IPS-18c (cell line): ENCODE results near the gene DOP1A.
"Not testable (repeated sequence)": the region's sequence is repeated elsewhere in the genome, so short reads cannot be mapped to it uniquely, and the experiment has no call there.

Source experiments
- H3K4me3 ChIP-seq: 2 replicates; pipeline ENCODE4 v1.7.0; 2013; ENCODE audit warnings: low read depth, mild to moderate bottlenecking, low read length, moderate library complexity; ENCODE audit not compliant: insufficient read depth
- H3K9me3 ChIP-seq: one replicate; pipeline ENCODE4 v1.6.1; 2013; ENCODE audit warnings: mild to moderate bottlenecking, low read length, moderate library complexity; ENCODE audit not compliant: control insufficient read depth, insufficient read depth

The DOP1A gene

DNA sequence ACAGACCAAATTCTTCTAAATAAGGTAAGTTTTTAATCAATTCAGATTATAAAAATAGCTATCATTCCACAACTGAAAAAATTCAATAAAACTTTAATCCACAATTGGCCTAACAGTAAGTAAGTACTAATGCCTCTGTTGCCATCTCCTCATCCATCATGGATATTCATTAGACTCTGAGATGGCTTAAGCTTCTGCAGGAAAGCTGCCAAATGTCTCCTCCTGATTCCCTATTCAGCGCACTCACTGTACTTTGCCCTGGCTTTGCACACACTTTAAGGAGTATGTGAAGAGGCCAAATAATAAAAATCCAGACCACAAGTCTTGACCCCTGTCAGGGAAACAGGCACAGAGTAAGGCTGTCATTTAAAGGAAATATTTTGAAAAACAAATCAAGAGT, 102.0 kb downstream of the DOP1A start:
- Histone ChIP-seq H3K4me3 (no peak overlapping the region), H3K9me3 (no peaks in the 10 kb centered on the region)

DNA sequence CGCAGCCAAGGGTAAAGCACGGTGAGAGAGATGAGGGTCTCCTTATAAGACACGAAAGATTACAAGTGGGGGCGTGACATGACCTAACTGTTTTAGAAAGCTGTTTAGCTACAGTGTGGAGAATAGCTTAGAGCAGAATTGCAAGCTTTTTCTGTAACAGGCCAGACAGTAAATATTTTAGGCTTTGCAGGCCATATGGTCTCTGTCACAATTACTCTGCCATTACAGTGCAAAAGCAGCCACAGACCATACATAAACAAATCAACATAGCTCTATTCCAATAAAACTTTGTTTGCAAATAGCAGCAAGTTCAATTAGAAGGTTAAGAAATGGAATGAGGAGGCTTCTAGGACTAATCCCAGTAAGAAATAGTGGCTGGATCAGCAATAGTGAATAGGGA, 108.8 kb downstream of the DOP1A start:
- H3K9me3 ChIP-seq: no peaks in the 10 kb centered on the region
- H3K4me3 ChIP-seq: no peak overlapping the region

DNA sequence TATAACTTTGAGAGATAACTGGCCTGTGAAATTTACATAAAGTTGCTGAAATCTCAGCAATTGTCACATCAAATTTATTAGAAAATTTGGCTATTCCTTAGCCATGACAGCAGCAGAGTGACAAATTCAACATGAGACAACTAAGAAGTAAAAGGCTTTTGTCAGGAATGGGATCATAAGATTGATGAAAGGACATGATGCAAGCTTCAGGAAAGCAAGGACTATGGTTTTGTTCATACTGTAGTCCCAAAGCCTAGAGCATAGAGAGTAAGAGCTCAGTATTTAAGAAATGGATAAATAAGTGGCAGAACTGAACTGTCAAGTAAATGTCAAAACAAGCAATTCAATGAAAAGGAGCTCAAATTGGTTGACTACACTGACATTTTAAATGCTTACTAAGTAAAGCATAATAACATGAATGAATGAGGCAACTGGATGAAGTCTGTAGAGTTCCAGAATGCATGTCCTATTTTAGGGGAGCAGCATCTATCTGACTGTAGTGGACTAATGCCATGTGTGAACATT, 113.0 kb downstream of the DOP1A start:
- H3K9me3 ChIP-seq: no peaks in the 10 kb centered on the region
- H3K4me3 ChIP-seq: no peak overlapping the region

DNA sequence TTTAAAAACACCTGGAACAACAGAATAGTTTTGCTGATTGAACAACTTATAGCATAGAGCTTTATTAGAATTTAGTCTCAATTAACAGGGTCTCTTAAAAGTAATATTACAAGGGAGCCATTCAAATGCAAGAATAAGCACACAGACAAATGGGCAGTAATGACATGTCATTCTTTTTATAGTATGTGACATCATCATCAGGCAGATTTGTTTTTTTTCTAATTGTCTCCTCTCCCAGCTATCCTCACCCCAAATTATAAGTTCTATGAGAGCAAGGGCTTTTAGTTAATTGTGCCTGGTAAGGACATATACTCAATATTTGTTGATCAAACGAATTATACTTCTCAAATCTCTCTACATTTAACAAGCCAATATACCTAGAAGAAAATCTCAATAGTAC, 114.6 kb downstream of the DOP1A start:
- H3K9me3 ChIP-seq: no peaks in the 10 kb centered on the region

DNA sequence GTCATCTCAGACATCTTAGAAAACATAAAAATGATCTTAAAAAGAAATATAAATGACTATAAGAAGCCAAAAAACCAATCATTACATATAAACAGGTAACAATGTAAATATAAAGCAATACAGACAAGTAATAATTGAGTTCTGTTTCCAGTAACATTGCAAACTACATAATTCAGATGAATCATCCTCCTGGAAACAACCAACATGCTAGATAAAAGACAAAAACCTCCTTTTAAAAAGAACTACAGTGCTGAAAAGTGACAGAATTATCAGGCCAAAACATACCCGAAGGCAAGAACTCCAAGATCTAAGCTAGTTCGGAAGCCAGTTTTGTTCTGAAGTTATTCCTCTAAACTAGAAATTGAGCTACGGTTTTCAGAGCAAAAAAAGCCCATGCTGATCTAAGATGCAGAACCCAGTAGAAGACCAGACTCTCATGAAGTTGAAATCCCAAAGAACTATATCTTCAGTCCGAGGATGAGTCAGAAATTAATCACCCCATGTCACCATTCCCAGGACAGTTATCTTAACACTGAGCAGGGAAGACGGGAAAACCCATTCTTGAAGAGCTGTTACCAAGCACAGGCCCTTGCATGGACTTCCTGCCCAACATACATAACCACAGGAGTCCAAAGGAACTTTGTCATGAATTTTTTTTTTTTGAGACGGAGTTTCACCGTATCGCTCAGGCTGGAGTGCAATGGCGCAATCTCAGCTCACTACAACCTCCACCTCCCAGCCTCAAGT, 115.8 kb downstream of the DOP1A start:
- Histone ChIP-seq H3K9me3 (no peaks in the 10 kb centered on the region), H3K4me3 (no peak overlapping the region)

More for the DNA sequence above, 114.6 kb downstream of the DOP1A start:
- no peak overlapping the region for H3K4me3 ChIP-seq

DNA sequence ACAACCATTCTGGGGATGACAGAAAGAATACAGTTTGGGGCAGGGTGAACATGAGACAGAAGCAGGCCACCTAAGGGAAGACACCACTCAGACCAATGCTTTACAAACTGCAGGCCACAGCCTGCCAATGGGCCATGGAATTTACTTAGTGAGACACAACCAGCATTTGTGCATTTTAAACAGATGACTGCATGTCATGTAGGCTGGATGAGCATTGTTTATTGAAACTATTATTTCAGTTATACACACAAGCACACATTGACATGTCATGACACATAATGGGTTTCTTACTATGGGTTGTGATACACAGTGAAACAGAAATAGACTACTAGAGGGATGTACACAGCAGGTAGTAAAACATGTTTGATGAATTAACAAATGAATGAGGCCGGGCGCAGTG, 117.6 kb downstream of the DOP1A start:
- Histone ChIP-seq H3K9me3 (no peaks in the 10 kb centered on the region), H3K4me3 (no peak overlapping the region)

DNA sequence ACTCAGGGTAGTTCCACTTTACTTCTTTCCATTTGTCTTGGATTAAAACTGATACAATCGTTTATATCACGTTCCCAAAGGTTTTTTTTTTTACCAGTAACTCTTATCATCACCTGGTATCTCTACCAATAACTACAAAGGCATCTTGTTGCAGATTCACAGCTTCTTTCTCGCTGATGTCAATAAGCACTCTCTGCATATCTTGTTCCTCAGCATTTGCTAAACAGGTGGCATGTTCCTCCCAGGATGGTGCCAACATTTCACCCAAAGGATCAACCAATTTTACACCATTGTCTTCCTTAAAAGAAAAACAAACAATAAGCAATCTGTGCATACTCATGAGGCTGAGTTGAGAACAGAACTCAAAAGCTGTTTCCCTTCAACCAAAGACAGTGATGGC, 121.0 kb downstream of the DOP1A start:
- Histone ChIP-seq H3K4me3 (no peak overlapping the region), H3K9me3 (no peaks in the 10 kb centered on the region)

DNA sequence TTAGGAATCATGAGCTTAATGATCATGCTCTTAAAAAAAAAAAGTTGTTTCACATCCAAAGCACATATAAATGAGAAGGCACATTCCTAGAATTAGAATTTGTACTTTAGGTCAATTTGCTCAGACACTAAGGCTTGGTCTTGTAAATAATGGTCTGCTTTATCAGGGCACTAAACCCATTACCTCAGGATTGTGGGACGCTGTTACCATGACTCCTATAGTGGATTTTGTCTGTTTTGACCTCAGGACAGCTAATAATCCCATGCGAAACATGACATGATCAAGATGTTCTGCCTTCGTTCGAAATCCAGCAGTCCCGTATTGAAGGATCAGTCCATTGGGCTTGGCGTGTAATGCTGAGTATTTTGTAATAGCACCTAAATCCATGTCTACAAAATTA, 123.2 kb downstream of the DOP1A start:
- Histone ChIP-seq H3K9me3 (no peaks in the 10 kb centered on the region), H3K4me3 (no peak overlapping the region)

DNA sequence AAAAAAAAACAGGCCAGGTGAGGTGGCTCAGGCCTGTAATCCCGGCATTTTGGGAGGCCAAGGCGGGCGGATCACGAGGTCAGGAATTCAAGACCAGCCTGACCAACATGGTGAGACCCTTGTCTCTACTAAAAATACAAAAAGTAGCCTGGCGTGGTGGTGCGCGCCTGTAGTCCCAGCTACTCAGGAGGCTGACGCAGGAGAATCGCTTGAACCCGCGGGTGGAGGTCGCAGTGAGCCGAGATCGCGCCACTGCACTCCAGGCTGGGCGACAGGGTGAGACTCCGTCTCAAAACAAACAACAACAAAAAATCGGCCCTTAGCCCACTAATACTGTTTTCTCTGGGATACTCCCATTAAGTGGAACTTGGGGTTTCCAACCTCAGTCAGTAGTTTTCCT, 124.5 kb downstream of the DOP1A start:
- not testable (repeated sequence) for H3K9me3 ChIP-seq
- H3K4me3 ChIP-seq: peak overlapping the region; percentile 94

DNA sequence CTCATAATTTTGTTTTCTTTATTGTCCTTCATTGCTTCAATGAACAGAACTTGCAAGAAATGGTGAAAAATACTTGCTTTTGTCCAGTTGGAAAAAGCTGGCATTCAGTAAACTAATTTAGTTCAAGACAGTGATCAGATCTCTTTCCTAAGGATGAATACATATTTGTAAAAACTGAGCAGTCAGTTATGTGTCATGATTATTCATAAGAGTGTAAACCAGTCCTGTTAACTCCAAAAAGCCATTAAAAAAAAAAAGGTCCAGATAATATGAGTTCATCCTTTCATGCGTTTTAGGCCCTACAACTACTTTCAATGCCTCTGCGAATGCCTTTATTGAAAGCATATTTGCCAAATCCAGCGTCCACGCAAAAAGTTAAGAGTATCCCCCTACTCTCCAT, 125.0 kb downstream of the DOP1A start:
- Histone ChIP-seq H3K4me3 (peak overlapping the region; percentile 94), H3K9me3 (no peaks in the 10 kb centered on the region)

DNA sequence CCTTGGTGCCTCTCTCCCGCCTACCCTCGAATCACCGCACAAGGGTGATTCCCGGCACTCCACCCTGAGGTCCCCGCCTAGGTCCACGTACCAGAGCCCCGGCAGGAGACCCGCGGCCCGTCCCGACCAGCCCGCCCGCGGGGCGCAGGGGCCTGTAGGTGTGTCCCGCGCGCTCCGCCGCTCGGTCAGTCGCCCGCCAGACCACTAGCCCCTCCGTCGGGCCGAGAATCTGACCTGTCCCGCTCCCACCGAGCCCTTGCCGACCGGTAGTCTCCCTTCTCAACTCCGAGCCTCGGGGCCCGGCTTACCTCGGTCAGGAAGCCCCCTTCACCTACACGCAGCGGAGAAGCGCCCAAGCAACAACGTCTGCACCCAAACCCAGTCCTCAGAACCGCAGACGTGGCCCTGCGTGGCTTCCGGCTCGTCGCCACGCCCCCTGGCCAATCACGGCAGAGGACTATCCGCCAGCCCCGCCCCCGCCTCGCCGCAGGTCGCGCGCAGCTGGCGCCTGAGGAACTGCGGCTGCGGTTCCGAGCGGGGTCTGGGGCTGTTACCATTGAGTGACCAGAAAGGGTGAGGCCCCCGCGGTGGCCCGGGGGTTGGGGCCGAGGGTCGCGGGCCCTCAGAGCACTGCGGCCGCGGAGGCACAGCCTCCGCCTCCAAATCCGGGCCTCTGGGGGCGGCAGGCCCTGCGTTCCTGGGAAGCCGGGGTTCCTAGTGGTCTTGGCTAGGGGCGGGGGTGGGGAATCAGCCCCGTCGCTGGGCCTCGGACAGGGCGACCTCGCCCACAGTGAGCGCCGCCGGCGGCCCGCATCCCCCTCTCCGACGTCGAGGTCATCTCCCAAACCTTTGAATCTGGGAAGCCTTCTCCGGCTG, 125.6 kb downstream of the DOP1A start, which contains the start of the genes PGM3 and RWDD2A:
Gene PGM3 (minus strand): TSS at position 395 of the 876 bp plus-strand sequence. CDS start 2,253 bp downstream, outside the sequence.
Gene RWDD2A (plus strand): TSS at position 487 of the 876 bp plus-strand sequence. CDS start 1,095 bp downstream, outside the sequence.
- peak within 1 kb of the TSS; percentile 94 for H3K4me3 ChIP-seq
- no peaks in the 10 kb centered on the region for H3K9me3 ChIP-seq

DNA sequence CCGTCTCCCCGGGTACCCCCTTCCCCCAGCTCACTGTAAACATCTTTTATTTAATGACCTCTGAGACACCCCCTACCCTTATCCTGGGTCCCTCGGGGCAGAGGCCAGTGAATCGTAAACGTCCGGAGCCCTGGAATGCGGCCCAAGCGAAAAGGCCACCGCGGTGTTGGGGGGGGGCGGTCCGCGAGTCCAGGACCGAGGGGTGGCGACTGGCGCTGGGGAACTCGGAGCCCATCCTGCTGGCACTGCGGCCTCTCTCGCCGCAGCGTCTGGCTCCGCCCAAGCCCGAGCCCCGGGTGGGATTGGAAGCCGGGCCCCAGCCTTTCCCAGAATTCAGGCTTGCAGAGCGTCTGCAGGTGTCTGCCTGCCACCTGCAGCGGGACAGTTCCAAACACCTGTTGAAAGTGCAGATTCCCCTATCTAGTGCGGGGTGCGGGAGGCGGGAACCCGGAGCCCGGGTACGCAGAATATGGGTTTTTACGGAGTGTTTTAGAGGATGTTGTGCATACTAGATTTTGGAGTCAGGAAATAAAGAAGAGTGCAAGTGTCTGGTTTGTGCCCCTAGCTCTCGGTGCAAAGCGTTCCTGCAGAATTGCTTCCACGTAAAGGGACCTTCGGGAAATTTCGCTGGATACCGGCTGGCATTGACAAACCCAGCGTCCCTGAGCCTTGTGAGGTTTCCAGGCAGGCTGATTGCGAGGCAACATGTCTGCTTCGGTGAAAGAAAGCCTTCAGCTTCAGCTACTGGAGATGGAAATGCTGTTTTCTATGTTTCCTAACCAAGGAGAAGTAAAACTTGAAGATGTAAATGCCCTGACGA, 126.5 kb downstream of the DOP1A start:
- Histone ChIP-seq H3K4me3 (peak overlapping the region; percentile 94), H3K9me3 (no peaks in the 10 kb centered on the region)

DNA sequence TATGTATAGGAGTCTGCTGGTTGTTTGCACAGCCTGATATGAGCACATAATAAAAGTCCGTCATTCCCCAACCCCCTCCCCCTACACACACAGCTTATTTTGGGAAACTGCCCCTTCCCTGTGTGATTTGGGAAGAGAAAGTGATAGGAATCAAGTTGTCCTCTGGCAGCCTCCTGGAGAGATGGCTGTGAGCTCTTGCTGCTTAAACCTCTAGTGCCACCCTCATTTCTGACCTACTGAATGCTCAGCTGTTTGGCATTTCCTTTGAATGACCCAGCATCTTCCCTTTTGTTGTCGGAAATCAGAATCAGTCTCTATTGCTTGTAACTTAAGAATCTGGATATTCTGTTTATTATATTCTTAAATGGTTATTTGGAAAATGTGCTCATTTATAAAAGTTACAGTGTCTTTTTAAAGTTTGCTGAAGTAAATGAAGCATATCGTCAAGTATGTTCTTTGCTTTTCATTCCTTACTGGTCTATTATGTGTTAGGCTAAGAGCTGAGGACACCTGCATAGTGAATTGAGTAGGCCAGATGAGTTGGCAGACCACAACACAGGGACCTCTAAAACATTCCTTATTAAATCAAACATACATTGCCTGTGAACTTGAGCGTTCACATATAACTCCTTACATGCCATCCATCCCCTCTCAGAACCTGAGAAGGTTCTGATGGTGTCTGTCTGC, 131.2 kb downstream of the DOP1A start:
- Histone ChIP-seq H3K9me3 (no peaks in the 10 kb centered on the region), H3K4me3 (no peak overlapping the region)

DNA sequence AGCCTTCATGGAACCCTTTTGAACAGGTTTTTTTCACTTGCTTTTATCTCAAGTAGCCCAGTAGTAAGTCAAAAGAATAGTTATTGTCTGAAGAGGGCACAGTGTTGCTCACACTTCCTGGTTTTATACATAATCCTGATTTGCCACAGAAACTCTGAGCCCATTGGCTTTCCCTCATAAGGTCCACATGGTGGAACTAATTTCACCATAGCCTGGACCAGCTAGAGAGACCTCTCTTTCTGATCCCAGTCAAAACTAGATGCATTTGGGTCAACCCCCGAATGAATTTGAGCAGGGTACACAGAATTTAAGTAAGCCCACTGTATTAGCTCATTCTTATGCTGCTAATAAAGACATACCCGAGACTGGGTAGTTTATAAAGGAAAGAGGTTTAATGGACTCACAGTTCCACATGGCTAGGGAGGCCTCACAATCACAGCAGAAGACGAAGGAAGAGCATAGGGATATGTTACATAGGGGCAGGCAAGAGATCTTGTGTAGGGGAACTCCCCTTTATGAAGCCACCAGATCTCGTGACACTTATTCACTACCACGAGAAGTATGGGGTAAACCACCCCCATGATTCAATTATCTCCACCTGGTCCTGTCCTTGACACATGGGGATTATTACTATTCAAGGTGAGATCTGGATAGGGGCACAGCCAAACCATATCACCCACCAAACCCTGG, 131.8 kb downstream of the DOP1A start:
- no peaks in the 10 kb centered on the region for H3K9me3 ChIP-seq
- H3K4me3 ChIP-seq: no peak overlapping the region

DNA sequence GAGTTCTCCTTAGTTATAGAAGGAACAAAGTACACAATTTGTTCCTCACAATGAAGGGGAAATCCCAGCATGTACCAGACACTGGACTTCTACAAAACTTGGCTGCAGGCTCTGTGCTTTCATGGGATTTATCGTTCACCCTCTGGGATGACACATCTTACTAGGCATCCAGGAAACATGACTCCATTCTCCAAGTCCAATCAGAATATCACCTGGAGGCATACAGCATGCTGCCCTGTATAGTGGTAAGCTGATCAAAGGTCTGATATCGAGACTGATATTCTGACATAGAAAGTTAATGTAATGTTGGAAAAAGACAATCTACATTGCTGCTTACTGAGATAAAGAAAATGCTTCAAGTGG, 132.4 kb downstream of the DOP1A start:
- H3K9me3 ChIP-seq: no peaks in the 10 kb centered on the region
- H3K4me3 ChIP-seq: no peak overlapping the region

DNA sequence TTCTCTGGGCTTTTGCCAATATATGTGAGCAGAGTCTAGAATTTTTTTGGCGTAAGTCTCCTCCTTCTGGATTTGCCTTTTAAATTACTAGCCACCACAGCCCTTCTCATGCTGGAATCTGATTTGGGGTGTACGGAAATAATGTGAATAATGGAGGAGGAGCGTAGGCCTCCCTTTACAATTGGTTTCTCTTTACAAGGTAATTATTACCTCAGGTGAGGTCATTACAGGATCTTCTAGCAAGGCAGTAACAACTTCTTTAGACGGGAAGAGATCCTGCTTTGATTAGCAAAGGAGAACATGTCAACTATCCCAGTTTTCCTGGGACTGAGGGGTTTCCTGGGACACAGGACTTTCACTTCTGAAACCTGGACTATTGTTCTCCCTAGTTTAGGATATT, 134.6 kb downstream of the DOP1A start:
- H3K9me3 ChIP-seq: no peaks in the 10 kb centered on the region
- no peak overlapping the region for H3K4me3 ChIP-seq
